ENCODE results near the gene EGFLAM.

GRCh38 chr5:38396766-38397165, 138.4 kb downstream of the EGFLAM start:
- TF ChIP-seq CTCF (IDR thresholded peaks at IDR 0.05) = no peak
- no peak for TF ChIP-seq POLR2A (IDR thresholded peaks at IDR 0.05)
- no peak for TF ChIP-seq POLR2AphosphoS5 (IDR thresholded peaks at IDR 0.05)
